ENCODE data around the gene CYB5B. TPM values are rescaled to one million over a fixed set of nuclear protein-coding genes. Genes with fewer than 3 reads are reported as not detected.

Gene CYB5B
- total and polyA plus RNA-seq, 8 donors = 101 to 119 (median 107) TPM

DNA sequence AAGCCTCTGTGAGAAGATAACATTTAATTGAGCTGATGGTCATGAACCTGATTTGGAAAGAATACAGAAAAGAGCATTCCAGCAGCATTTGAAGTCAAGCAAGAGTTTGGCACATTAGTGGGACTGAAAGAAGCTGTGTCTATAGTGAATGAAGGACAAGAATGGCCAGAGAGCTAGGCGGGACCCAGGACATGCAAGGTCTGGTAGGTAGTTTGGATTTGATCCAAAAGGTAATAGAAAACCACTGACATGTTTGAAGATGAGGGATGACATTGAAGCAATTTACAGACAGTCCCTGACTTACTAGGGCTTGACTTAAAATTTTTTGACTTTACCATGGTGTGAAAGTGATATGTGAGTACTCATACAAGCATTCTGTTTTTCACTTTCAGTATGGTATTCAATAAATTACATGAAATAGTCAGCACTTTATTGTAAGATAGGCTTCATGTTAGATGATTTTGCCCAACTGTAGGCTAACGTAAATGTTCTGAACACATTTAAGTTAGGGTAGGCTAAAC is 7.6 kb downstream of the CYB5B start:
- no peak overlapping the region for H3K27ac ChIP-seq
- TF ChIP-seq, protein P1, sequence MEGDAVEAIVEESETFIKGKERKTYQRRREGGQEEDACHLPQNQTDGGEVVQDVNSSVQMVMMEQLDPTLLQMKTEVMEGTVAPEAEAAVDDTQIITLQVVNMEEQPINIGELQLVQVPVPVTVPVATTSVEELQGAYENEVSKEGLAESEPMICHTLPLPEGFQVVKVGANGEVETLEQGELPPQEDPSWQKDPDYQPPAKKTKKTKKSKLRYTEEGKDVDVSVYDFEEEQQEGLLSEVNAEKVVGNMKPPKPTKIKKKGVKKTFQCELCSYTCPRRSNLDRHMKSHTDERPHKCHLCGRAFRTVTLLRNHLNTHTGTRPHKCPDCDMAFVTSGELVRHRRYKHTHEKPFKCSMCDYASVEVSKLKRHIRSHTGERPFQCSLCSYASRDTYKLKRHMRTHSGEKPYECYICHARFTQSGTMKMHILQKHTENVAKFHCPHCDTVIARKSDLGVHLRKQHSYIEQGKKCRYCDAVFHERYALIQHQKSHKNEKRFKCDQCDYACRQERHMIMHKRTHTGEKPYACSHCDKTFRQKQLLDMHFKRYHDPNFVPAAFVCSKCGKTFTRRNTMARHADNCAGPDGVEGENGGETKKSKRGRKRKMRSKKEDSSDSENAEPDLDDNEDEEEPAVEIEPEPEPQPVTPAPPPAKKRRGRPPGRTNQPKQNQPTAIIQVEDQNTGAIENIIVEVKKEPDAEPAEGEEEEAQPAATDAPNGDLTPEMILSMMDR (IDR thresholded peaks at IDR 0.05) = no peak
- no peak for ATAC-seq

DNA sequence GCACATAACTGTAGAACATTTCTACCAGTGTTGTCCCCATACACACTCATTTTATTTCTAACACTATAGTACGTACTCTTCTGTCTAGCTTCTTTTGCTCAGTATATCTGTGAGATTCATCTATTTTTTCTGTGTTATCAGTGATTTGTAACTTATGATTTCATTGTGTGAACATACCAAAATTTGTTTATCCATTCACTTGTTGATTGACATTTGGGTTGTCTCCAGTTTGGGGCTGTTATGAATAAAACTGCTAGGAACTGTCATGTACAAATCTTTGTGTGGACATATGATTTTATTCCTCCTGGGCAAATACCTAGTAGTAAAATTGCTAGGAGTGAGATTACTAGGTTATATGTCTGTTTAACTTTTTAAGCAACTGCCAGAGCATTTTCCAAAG is 9.6 kb downstream of the CYB5B start:
- DNase-seq (no peak), ATAC-seq (no peak)
- intact Hi-C loops (cut with DNase I) = no loop called here
- Histone ChIP-seq H3K9me3 (peaks cover 0 to 4% of the 10 kb centered on the region in 2 donors), H3K4me1 (peaks cover 6 to 34% of the 10 kb centered on the region in 2 donors), H3K36me3 (peaks cover 0 to 50% of the 10 kb centered on the region in 2 donors), H3K27me3 (no peaks in the 10 kb centered on the region), H3K4me3 (no peak overlapping the region), H3K27ac (no peak overlapping the region)
- TF ChIP-seq, protein P1 (IDR thresholded peaks at IDR 0.05) = no peak

More for the DNA sequence above, 7.6 kb downstream of the CYB5B start:
- intact Hi-C loops (cut with DNase I) = no loop called here
- DNase-seq = no peak
- H3K36me3 ChIP-seq = peaks cover 0 to 70% of the 10 kb centered on the region in 2 donors
- H3K4me1 ChIP-seq = peaks cover 6 to 23% of the 10 kb centered on the region in 2 donors
- no peaks in the 10 kb centered on the region for H3K27me3 ChIP-seq
- H3K9me3 ChIP-seq = peaks cover 0 to 11% of the 10 kb centered on the region in 2 donors
- H3K4me3 ChIP-seq = no peak overlapping the region

DNA sequence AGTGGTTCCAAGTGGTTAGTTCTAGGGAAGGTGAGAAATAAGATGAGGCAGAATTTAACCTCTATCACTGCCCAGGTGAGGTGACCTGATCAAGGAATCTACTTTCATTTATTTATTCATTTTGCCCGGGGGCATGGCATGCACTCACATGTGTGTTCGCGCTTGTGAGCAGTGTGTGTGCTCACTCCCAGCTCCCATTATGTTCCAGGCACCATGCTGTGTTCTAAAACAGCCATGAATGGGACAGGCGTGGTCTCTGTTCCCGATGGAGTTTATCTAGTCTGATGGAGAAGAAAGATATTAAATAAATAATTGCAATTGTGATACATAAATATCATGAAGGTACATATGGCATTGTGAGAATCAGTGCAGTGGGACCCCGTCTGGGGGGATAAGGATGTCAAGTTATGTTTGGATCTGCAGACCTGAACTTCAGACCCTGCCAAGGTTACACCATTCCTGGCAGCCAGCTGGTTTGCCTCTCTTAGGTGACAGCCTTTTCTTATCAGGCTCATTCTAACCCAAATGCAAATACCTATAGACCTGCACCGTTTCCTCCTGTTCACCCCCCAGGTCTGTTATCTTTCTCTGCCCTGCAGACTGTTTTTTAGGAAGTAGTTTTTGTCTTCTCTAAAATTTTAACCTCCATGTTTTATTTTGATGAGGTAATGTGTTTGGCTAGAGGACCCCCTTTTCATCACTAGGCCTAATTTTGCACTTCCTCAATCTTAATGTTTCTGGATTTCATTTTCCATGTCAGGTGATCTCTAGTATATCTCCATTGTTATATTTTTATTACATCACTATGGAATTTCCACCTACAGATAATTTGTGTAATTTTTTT is 11.8 kb downstream of the CYB5B start:
- TF ChIP-seq, protein P1 (IDR thresholded peaks at IDR 0.05) = no peak
- peak overlapping the region in 1 of 2 donors; percentile 4 for H3K27ac ChIP-seq
- H3K4me1 ChIP-seq = peaks cover 6 to 36% of the 10 kb centered on the region in 2 donors
- H3K9me3 ChIP-seq = no peaks in the 10 kb centered on the region
- peaks cover 0 to 36% of the 10 kb centered on the region in 2 donors for H3K36me3 ChIP-seq
- no peaks in the 10 kb centered on the region for H3K27me3 ChIP-seq
- intact Hi-C loops (cut with DNase I) = no loop called here
- no peak overlapping the region for H3K4me3 ChIP-seq
- DNase-seq = no peak
- no peak for ATAC-seq

DNA sequence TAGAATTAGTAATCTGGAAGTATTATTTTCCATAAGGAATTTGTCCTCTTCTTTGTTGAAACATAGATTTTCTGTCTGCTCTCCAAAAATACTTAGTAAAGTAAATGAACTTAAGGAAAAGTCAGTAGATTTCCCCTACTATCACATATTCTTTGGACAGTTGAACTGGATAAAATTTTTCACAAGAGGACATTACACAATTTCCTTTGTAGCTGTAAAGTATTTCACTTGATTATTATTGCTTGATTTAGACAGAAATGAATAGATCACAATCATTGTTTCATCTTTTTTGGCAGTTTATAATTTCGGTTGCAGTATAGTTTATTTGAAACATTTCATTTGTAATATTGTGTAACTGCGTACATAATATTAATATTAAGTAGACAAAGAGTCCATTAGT is 12.5 kb downstream of the CYB5B start:
- peak overlapping the region in 1 of 2 donors; percentile 4 for H3K27ac ChIP-seq
- no peaks in the 10 kb centered on the region for H3K27me3 ChIP-seq
- intact Hi-C loops (cut with DNase I) = no loop called here
- no peak overlapping the region for H3K4me3 ChIP-seq
- H3K4me1 ChIP-seq = peaks cover 6 to 36% of the 10 kb centered on the region in 2 donors
- no peak for ATAC-seq
- TF ChIP-seq, protein P1 (IDR thresholded peaks at IDR 0.05) = no peak
- DNase-seq = peak in 1 of 4 donors; percentile 49
- peaks cover 0 to 29% of the 10 kb centered on the region in 2 donors for H3K36me3 ChIP-seq
- H3K9me3 ChIP-seq = no peaks in the 10 kb centered on the region

DNA sequence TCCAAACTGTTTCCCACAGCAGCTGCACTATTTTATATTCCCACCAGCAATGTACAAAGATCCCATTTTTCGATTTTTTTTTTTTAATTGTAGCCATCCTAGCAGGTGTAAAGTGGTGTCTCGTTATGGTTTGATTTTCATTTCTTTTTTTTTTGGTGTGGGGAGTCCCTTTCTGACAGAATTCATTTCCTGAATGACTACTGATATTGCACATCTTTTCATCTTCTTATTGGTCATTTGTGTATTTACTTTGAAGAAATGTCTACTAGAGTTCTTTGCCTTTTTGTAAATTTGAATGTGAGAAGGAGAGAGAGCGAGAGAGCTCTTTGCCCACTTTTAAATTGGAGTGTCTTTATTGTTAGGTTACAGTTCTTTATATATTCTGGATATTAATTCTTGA is 14.0 kb downstream of the CYB5B start:
- Histone ChIP-seq H3K9me3 (no peaks in the 10 kb centered on the region), H3K4me3 (no peak overlapping the region), H3K36me3 (peaks cover 0 to 13% of the 10 kb centered on the region in 2 donors), H3K27me3 (no peaks in the 10 kb centered on the region), H3K27ac (no peak overlapping the region), H3K4me1 (peaks cover 6 to 44% of the 10 kb centered on the region in 2 donors)
- TF ChIP-seq, protein P1 (IDR thresholded peaks at IDR 0.05) = no peak
- no peak for DNase-seq
- no peak for ATAC-seq
- intact Hi-C loops (cut with DNase I) = no loop called here
